ENCODE data around the gene REM1.
"Not testable (repeated sequence)": the region's sequence is repeated elsewhere in the genome, so short reads cannot be mapped to it uniquely, and the experiment has no call there.

The REM1 gene

GRCh38 chr20:31515072-31515774 lies 40.1 kb downstream of the REM1 start:
- ChIA-PET POLR2A (no interaction called here), CTCF (interaction anchor here (1.1 to 1.6 kb wide), 5 partner anchors 12 to 98 kb away, joined by 3 to 7 read pairs (median 4); no protein-coding TSS in a partner anchor)
- TF ChIP-seq CTCF (IDR thresholded peaks at IDR 0.05; ENCODE audit: control extremely low read depth, extremely low read depth, low read depth, missing control alignments) = no peak
- no peak for DNase-seq (ENCODE audit: extremely low spot score)

GRCh38 chr20:31515775-31516107 lies 40.7 kb downstream of the REM1 start:
- CTCF ChIA-PET = interaction anchor here (1.3 to 1.6 kb wide), 3 partner anchors 12 to 97 kb away, joined by 3 to 7 read pairs (median 5); no protein-coding TSS in a partner anchor
- DNase-seq (ENCODE audit: extremely low spot score) = no peak
- POLR2A ChIA-PET = no interaction called here
- TF ChIP-seq CTCF (IDR thresholded peaks at IDR 0.05; ENCODE audit: control extremely low read depth, extremely low read depth, low read depth, missing control alignments) = no peak

- no peak for TF ChIP-seq CTCF (IDR thresholded peaks at IDR 0.05; ENCODE audit: control extremely low read depth, extremely low read depth, low read depth, missing control alignments)
- no peak for DNase-seq (ENCODE audit: extremely low spot score)
- ChIA-PET CTCF (interaction anchor here (1.3 to 1.4 kb wide), 2 partner anchors 13 to 41 kb away, joined by 3 to 5 read pairs; no protein-coding TSS in a partner anchor), POLR2A (no interaction called here)
Measured at GRCh38 chr20:31516166-31516565, 41.1 kb downstream of the REM1 start.

- DNase-seq (ENCODE audit: extremely low spot score) = no peak
- TF ChIP-seq CTCF (IDR thresholded peaks at IDR 0.05; ENCODE audit: control extremely low read depth, extremely low read depth, low read depth, missing control alignments) = no peak
- ChIA-PET POLR2A (no interaction called here), CTCF (interaction anchor here (1.3 to 1.4 kb wide), 2 partner anchors 13 to 41 kb away, joined by 3 to 5 read pairs; no protein-coding TSS in a partner anchor)
Measured at GRCh38 chr20:31516651-31517050, 41.6 kb downstream of the REM1 start.

- TF ChIP-seq CTCF (IDR thresholded peaks at IDR 0.05; ENCODE audit: control extremely low read depth, extremely low read depth, low read depth, missing control alignments) = no peak
- DNase-seq (ENCODE audit: extremely low spot score) = no peak
- CTCF ChIA-PET = interaction anchor here (2.6 kb wide), 1 partner anchor 96 kb away, joined by 8 read pairs; no protein-coding TSS in a partner anchor
- POLR2A ChIA-PET = interaction anchor here (0.7 kb wide), 1 partner anchor 144 kb away, joined by 4 read pairs; no protein-coding TSS in a partner anchor
Measured at GRCh38 chr20:31517373-31517772, 42.3 kb downstream of the REM1 start.

GRCh38 chr20:31521267-31521666 lies 46.2 kb downstream of the REM1 start:
- POLR2A ChIA-PET = interaction anchor here (0.7 kb wide), 1 partner anchor 400 kb away, joined by 6 read pairs; no protein-coding TSS in a partner anchor
- not testable (repeated sequence) for DNase-seq (ENCODE audit: extremely low spot score)

GRCh38 chr20:31522731-31523130 lies 47.6 kb downstream of the REM1 start:
- no peak for TF ChIP-seq CTCF (IDR thresholded peaks at IDR 0.05; ENCODE audit: control extremely low read depth, extremely low read depth, low read depth, missing control alignments)
- DNase-seq (ENCODE audit: extremely low spot score) = no peak
- CTCF ChIA-PET = interaction anchor here (0.9 to 2.3 kb wide), 5 partner anchors 8 to 90 kb away, joined by 3 to 10 read pairs (median 4); no protein-coding TSS in a partner anchor
- POLR2A ChIA-PET = interaction anchor here (0.7 kb wide), 1 partner anchor 137 kb away, joined by 3 read pairs; no protein-coding TSS in a partner anchor

More at GRCh38 chr20:31521267-31521666, 46.2 kb downstream of the REM1 start:
- CTCF ChIA-PET = interaction anchor here (0.8 to 2.3 kb wide), 9 partner anchors 13 to 91 kb away, joined by 3 to 10 read pairs (median 5); no protein-coding TSS in a partner anchor

Data from GM10248 (cell line).